Endothelial cell of hepatic sinusoid (primary cell): ENCODE measurements around the gene CBX4.

ENCODE experiments used
- in situ Hi-C: cut with HindIII; loops from 2 replicates; pipeline ENCODE4 v1.10.0; 2017; ENCODE audit warnings: low sequenced_read_pairs

The CBX4 gene

DNA sequence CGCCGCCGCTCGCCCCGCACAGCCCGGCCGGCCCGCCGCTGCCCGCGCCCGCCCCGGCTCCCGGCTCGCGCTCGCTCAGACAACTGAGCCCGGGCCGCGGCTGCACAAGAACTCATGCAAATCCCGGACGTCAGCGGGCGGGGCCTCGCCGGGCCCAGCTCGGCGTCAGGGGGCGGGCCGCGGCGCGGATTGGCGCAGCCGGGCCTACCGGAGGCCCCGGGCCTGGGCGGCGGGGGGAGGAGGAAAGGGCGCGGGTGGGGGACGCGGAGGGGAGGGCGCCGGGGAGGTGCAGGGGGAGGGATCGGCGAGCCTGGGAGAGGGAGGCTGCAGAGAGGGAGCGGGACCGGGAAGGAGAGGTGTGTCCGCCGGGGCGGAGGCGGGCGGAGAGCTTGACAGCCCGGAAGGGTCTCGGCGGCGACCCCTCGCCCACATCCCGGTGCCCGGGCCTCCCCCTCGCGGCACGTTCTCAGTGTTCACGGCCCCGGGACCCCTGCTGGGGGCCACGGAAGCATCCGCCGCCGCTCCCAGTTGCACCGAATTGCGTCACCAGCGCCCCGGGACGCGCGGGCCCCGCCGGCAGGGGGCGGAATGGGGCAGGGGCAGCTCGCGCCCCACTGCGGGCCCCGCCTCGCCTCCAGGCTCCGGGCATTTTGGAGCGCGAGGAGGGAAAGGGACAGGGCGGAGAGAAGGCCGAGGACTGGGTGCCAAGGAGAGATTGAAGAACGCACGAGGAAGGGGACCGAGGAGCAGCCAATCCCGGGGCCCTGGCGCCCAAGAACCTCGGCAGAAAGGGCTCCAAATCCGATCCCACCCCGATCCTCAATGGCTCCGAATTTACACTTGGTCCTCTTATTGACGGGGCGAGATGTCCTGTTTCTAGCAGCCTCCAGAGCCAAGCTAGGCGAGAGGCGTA, at the start of gene CBX4:
Gene CBX4 (minus strand): TSS at position 85 of the 913 bp plus-strand sequence. CDS start 189 bp downstream, outside the sequence.
- in situ Hi-C loops: loop anchor here (5.0 kb wide), 1 partner anchor 42 kb away; the partner anchor contains the start of gene CBX8

DNA sequence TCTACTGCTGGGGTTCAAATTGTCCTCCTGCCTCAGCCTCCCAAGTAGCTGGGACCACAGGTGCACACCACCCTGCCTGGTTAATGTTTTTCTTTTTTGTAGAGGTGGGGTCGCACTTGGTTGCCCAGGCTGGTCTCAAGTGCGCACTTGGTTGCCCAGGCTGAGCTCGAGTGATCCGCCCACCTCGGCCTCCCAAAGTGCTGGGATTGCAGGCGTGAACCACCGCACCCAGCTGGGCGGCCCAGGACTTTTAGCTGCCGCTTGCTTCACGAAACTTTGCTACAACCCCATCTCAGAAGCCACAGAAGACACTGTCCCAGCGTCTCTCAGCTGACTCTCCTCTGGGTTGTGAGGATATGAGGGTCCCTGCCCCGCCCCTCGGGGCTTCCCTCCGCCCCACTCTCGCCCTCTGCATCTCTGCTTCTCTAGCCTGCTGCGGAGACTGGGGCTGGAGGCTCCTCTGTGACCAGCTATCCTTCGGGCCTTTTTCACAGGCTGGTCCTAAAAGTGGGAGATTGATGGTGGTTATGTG, 48.8 kb upstream of the CBX4 start:
- in situ Hi-C loops: no loop called here

DNA sequence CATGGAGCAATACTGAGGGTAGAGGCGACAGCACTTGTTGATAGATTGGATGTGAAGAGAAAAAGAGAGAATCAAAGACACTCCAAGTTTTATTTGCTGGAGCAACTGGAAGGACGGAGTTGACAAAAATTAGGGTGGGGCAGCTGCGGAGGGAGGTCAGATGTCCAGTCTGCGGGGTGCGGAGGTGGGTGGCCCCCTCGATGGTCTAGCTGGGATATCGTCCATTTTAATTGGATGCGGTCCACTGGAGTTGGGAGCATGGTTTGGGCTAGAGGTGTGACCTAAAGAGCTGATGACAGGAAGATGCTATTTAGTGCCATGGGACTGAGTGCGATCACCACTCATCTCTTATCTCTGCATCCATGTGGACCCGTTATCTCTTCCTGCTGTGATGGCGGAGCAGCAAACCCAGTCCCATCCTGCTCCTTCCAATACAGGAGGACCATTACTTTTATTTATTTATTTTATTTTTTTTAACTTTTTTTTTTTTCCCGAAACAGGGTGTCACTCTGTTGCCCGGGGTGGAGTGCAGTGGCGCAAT, 48.3 kb upstream of the CBX4 start:
- in situ Hi-C loops: no loop called here

GRCh38 chr17:79883202-79883601, 44.0 kb upstream of the CBX4 start:
- in situ Hi-C loops: no loop called here

DNA sequence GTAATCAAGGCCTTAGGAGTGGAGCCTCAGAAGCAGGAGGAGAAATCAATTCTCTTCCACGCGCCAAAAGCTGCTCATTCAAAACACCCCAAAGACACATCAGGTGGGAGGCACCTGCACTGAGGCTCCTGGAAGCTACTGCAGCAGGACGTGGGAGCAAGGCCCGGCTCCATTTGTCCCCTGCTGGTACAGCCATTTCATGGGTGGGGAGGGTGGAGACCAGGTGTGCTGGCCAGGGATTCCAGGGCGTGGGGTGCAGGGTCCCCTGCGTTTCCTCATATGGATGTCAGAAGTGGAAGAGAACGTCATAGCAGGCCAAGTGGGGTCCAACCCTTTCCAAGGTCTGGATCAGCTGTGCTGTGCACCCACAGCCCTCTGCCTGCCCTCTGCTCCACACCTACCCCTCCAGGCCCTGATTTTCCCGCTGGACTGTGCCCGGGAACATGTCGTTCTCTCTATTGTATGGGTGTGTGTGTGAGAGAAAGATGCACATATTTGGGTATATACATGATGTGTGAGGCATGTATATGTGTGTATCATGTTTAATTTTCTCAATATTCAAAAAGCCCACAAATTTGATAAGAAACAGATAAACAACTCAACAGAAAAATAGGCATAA, 39.2 kb upstream of the CBX4 start:
- in situ Hi-C loops: loop anchor here (10.0 kb wide), 2 partner anchors 106 to 854 kb away; partner anchors contain the start of gene C1QTNF1

DNA sequence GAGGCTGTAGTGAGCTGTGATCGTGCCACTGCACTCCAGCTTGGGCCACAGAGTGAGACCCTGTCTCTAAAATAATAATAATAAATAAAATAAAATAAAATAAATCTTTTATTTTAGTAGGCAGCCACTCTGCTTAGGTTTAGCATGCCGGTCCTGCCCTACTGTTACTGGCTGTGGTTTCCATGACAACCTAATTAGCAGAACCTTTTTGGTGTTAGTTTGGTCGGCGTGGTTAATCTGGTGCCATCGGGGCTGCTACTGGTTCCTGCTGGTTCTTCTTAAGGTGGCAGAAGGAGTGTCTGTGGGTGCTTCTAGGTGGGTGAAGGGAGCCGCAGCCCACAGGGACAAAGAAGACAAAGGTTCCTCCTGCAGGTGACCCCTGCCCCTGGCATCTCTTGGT, 37.8 kb upstream of the CBX4 start:
- in situ Hi-C loops: loop anchor here (10.0 kb wide), 2 partner anchors 108 to 852 kb away; partner anchors contain the start of gene C1QTNF1

GRCh38 chr17:79875511-79875910, 36.3 kb upstream of the CBX4 start:
- in situ Hi-C loops: loop anchor here (10.0 kb wide), 2 partner anchors 109 to 851 kb away; partner anchors contain the start of gene C1QTNF1

GRCh38 chr17:79874329-79874981, 35.2 kb upstream of the CBX4 start:
- in situ Hi-C loops: loop anchor here (10.0 kb wide), 2 partner anchors 110 to 850 kb away; partner anchors contain the start of gene C1QTNF1

DNA sequence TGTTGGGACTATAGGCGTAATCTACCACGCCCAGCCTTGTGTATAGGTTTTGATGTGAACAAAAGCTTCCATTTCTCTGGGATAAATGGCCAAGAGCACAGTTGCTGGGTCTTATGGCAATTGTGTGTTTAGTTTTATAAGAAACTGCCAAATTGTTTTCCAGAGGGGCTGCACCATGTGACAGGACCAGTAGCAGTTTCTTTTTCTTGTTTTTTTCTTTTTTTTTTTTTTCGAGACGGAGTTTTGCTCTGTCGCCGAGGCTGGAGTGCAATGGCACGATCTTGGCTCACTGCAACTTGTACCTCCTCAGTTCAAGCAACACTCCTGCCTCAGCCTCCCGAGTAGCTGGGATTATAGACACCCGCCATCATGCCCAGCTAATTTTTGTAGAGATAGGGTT, 34.3 kb upstream of the CBX4 start:
- in situ Hi-C loops: loop anchor here (10.0 kb wide), 2 partner anchors 111 to 849 kb away; partner anchors contain the start of gene C1QTNF1

DNA sequence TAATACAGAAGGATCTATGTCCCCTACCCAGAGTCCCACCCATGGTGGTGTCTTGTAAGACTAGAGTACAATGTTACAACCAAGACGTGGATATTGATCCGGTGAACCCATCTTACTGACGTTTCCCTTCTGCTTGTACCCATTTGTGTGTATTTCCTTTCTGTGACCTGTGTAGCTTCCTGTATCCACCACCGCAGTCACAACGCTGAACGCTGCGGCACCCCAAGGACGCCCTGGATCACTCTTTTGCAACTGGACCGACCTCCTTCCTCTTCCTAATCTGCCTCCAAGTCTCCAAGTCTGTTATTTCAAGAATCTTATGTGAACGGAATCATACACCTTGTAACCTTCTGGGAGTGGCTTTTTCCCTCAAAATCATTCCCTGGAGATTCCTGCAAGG, 33.5 kb upstream of the CBX4 start:
- in situ Hi-C loops: loop anchor here (10.0 kb wide), 2 partner anchors 112 to 848 kb away; partner anchors contain the start of gene C1QTNF1

DNA sequence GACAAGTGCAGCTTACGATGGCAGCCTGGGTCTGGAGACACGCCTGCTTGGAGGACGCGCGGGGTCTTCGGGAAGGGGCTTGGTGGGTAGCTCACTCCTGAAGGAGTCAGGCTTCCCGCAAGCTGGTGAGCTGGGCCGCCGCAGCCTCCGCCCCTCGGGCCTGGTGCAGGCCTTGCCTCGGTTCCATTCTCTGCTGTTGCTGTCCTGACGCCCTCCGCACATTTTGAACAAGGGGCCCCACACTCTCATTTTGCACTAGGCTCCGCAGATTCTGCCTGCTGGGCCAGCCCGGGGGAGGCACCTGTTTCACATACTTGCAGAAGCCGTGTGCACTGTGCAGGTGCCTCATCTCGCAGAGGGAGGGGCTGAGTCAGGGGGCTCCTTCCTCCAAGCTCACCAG, 31.9 kb upstream of the CBX4 start:
- in situ Hi-C loops: loop anchor here (10.0 kb wide), 2 partner anchors 114 to 846 kb away; partner anchors contain the start of gene C1QTNF1

GRCh38 chr17:79870540-79870939, 31.3 kb upstream of the CBX4 start:
- in situ Hi-C loops: loop anchor here (10.0 kb wide), 2 partner anchors 114 to 846 kb away; partner anchors contain the start of gene C1QTNF1

DNA sequence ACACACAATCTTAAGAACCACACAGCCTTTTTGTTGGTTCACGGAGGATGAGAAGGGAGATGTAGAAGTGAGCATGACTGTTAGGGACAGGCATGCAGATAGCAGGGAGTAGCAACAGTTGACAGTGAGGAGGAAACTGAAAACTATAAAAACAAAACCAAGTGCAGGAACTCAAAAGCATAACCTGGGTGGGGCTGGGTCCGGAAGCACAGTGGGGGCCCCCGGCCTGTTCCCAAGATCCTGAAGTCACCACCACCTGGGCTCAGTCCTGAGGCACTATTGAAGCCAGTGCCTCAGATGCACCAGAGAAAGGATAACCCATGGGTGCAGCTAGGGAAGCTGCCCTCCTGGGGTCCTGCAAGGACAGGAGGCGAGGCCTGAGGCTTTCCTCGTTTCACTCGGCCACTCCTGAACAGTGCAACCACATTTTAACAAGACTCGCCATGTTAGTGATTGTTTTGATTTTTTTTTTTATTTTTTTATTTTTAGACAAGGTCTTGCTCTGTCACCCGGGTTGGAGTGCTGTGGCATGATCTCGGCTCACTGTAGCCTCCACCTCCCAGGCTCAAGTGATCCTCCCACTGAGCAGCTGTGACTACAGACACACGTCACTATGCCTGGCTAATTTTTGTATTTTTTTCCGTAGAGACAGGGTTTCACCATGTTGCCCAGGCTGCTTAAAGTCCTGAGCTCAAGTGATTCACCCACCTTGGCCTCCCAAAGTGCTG, 27.7 kb upstream of the CBX4 start:
- in situ Hi-C loops: no loop called here

GRCh38 chr17:79865351-79866210, 26.3 kb upstream of the CBX4 start:
- in situ Hi-C loops: no loop called here

GRCh38 chr17:79864617-79865250, 25.5 kb upstream of the CBX4 start:
- in situ Hi-C loops: no loop called here

DNA sequence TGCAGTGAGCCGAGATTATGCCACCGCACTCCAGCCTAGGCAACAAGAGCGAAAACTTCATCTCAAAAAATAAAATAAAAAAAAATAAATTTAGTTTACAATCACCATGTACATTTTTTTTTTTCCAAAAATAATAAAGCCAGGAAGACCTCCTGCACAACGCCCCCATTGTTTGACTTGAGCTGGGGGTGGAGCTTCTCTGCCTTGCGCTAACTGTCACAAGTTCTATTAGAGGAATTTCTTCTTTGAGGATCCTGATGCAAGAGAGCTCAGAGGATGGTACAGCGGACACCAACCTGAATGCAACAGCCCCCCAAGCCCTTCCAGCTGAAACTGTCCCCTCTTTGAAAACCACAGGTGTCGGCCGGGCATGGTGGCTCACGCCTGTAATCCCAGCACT, 24.9 kb upstream of the CBX4 start:
- in situ Hi-C loops: no loop called here

GRCh38 chr17:79862771-79863440, 23.7 kb upstream of the CBX4 start:
- in situ Hi-C loops: no loop called here

DNA sequence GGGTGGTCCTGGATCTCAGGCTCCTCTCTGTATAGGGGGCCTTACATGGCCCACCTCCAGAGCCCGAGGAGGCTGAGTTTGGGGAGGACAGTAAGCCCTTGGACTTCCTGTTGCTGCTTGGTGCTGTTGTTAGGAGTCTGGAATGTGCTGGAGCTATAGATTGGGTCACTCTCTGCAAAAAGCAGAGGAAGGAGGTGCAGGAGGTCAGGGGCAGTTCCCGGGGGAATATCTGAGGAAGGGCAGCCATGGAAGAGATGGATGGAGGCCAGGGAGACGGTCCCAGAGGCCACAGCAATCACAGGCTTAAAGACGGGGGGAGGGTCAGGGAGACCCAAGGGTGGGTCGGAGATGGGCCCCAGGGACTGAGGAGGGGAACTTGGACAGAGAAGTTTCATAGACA, 23.0 kb upstream of the CBX4 start:
- in situ Hi-C loops: no loop called here
